Mucosa of descending colon (tissue), 3 donors: ENCODE data around the gene SLC16A7. TPM values are rescaled to one million over a fixed set of nuclear protein-coding genes. Genes with fewer than 3 reads are reported as not detected.
A peak's percentile ranks its signal among the peaks of the same experiment; 100 is the strongest.

Source experiments
- ATAC-seq: fragments of 200-7000 bp; cut with Tn5 transposase; one replicate; pipeline ENCODE4 v1.9.1; 2020; ENCODE audit warnings: mild to moderate bottlenecking, moderate library complexity
- DNase-seq, 3 donors: peaks; one replicate each; pipeline ENCODE4 v3.0.0-alpha.2; 2020
- H3K36me3 ChIP-seq: fragments of 200-600 bp; one replicate; pipeline ENCODE4 v1.8.0; 2021; ENCODE audit warnings: low read depth, mild to moderate bottlenecking
- H3K4me1 ChIP-seq: fragments of 200-600 bp; one replicate; pipeline ENCODE4 v1.8.0; 2021; ENCODE audit warnings: low read depth, mild to moderate bottlenecking
- H3K4me3 ChIP-seq: fragments of 200-600 bp; one replicate; pipeline ENCODE4 v1.8.0; 2021; ENCODE audit warnings: mild to moderate bottlenecking
- H3K9me3 ChIP-seq: fragments of 200-600 bp; one replicate; pipeline ENCODE4 v1.8.0; 2021; ENCODE audit warnings: mild to moderate bottlenecking
- intact Hi-C, 2 donors: fragments of 100-400 bp; cut with DNase I in 1 of 2; cut with micrococcal nuclease in 1 of 2; formaldehyde crosslinking; loops; one replicate each; pipeline versions ENCODE4 v1.11.0 to v1.11.1; 2022; cut with DNase I, micrococcal nuclease
- total RNA-seq, 3 donors: library from RNA; stranded (reverse); fragmentation: NEBNext Ultra II Directional in 2 of 3; extraction: Animal tissue kit (Norgen Biotek cat#: 25700) in 2 of 3; gene quantifications; one replicate each; pipeline versions ENCODE4 v1.2.1 to v1.2.4, GENCODE V29; 2021 to 2023
- TF ChIP-seq, protein P1 (sequence below): fragments of 200-600 bp; IDR thresholded peaks from one replicate; pipeline ENCODE4 v1.8.0; 2022; ENCODE audit warnings: antibody characterized with exemption, mild to moderate bottlenecking
- donor health status: DM: no; HTN: no; CAD: no; lungs with moderate emphysema.
- donor health status: DM: no; HTN: no; CAD: no.
- donor health status: DM: no; HTN: yes; CAD: no.

SLC16A7 gene
- total RNA-seq, 3 donors from 2014 or later = 8.6 to 10.8 (median 9.0) TPM

DNA sequence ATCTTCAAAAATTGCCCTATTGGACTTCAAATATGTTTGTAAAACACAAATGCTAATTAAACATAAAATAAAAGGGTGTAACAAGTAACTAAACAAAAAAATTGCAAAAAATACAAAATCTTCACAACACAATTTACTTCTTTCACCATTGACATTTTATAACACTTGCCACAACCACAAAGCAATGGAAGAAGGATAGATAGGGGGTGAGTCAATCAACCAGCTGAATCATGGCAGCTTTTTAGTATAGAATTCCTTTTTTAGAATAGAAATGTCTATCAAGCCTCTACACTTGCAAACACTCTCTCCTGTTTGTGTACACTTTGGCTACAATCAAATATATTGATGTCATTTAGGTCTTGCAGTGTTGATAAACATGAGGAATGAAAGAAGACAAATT is 232.7 kb downstream of the SLC16A7 start:
- Histone ChIP-seq H3K4me1 (no peaks in the 10 kb centered on the region), H3K4me3 (no peak overlapping the region), H3K9me3 (no peaks in the 10 kb centered on the region), H3K36me3 (no peaks in the 10 kb centered on the region)
- DNase-seq (no peak), ATAC-seq (no peak)
- TF ChIP-seq, protein P1, sequence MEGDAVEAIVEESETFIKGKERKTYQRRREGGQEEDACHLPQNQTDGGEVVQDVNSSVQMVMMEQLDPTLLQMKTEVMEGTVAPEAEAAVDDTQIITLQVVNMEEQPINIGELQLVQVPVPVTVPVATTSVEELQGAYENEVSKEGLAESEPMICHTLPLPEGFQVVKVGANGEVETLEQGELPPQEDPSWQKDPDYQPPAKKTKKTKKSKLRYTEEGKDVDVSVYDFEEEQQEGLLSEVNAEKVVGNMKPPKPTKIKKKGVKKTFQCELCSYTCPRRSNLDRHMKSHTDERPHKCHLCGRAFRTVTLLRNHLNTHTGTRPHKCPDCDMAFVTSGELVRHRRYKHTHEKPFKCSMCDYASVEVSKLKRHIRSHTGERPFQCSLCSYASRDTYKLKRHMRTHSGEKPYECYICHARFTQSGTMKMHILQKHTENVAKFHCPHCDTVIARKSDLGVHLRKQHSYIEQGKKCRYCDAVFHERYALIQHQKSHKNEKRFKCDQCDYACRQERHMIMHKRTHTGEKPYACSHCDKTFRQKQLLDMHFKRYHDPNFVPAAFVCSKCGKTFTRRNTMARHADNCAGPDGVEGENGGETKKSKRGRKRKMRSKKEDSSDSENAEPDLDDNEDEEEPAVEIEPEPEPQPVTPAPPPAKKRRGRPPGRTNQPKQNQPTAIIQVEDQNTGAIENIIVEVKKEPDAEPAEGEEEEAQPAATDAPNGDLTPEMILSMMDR = no peak
- intact Hi-C loops = no loop called here

DNA sequence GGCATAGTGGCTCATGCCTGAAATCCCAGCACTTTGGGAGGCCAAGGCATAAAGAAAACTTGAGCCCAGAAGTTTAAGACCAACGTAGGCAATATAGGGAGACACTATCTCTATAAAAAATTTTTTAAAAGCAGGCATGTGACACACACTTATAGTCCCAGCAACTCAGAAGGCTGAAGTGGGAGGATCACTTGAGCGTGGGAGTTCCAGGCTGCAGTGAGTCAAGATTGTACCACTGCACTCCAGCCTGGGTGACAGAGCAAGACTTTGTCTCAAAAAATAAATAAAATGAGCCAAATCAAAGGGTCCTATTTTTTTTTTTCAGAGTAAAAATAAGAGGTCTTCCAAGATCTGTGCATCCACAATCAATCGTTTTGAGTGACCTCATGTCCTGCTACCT is 237.6 kb downstream of the SLC16A7 start:
- DNase-seq = no peak
- TF ChIP-seq, protein P1 = no peak
- ATAC-seq = no peak
- H3K9me3 ChIP-seq = no peaks in the 10 kb centered on the region
- H3K4me3 ChIP-seq = no peak overlapping the region
- intact Hi-C loops = no loop called here
- no peaks in the 10 kb centered on the region for H3K4me1 ChIP-seq
- H3K36me3 ChIP-seq = no peaks in the 10 kb centered on the region

DNA sequence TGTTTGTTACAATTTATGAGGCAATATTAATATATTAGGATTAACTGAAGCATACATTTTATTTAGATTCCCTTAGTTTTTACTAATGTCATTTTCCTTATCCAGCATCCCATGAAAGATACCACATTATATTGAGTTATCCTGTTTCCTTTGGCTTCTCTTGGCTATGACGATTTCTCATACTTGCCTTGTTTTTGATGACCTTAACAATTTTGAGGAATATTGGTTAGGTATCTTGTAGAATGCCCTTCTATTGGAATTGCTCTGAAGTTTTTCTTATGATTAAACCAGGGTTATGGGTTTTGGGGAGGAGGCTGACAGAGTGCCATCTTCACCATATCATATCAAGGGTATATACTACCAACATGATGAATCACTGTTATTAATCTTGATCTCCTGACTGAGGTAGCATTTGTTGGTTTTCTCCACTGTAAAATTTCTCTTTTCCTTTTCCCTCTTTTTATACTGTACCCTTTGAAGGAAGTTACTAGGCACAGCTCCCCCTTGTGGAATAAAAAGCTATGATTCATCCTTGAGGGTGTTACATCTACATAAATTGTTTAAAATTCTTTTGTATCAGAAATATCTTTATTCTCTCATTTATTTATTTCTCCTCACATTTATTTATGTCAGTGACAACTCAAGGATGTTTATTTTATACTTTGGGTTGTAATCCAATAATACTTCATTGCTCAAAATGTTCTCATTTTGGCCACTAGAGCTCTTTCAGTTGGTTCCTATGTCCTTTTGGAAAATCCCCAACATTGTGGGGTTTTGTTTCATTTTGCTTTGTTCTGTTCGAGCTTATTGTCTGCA is 239.0 kb downstream of the SLC16A7 start:
- ATAC-seq = no peak
- no peaks in the 10 kb centered on the region for H3K4me1 ChIP-seq
- H3K4me3 ChIP-seq = no peak overlapping the region

More for the DNA sequence above, 239.0 kb downstream of the SLC16A7 start:
- Histone ChIP-seq H3K36me3 (no peaks in the 10 kb centered on the region), H3K9me3 (no peaks in the 10 kb centered on the region)
- DNase-seq = peak in 1 of 3 donors; percentile 29
- intact Hi-C loops = no loop called here
- TF ChIP-seq, protein P1 = peak; percentile 13
